GM12878 (cell line): ENCODE measurements around the gene RBMS1. TPM values are rescaled to one million over a fixed set of nuclear protein-coding genes. Genes with fewer than 3 reads are reported as not detected.

ENCODE experiments used
- ATAC-seq: fragments of 200-7000 bp; cut with Tn5 transposase; 3 replicates; pipeline ENCODE4 v1.9.1; 2020; ENCODE audit warnings: mild to moderate bottlenecking, moderate library complexity
- BruUV-seq: library from RNA; stranded (reverse); fragments of 400-500 nt; replicated peaks from 2 replicates; lab custom pipeline; 2021; lab: Mats Ljungman, UMichigan
- CTCF ChIA-PET: fragments of 300-600 bp; sonication (Branson Sonifier 250); formaldehyde crosslinking; extraction: SDS; loops from one replicate; lab custom pipeline; 2021; ENCODE audit warnings: inconsistent platforms; lab: Yijun Ruan, JAX
- POLR2A ChIA-PET: fragments of 350-600 bp; formaldehyde crosslinking; extraction: SDS; loops from one replicate; lab custom pipeline; 2021; ENCODE audit warnings: inconsistent platforms; lab: Charles Lee
- RAD21 ChIA-PET: fragments of 300-600 bp; sonication (Branson Sonifier 250); formaldehyde crosslinking; loops from one replicate; lab custom pipeline; 2023; ENCODE audit warnings: antibody characterized with exemption; ENCODE audit not compliant: unreplicated experiment; lab: Charles Lee
- SMC1A ChIA-PET: fragments of 300-600 bp; sonication (Branson Sonifier 250); formaldehyde crosslinking; loops from one replicate; lab custom pipeline; 2023; ENCODE audit not compliant: unreplicated experiment, uncharacterized antibody; lab: Charles Lee
- DNase-seq: peaks from one replicate; pipeline ENCODE4 v3.0.0-alpha.2; 2011; ENCODE audit warnings: low read depth, low spot score
- FAIRE-seq: peaks from 3 replicates; lab custom pipeline; 2011; peaks lifted over from hg19 to GRCh38; lab: Jason Lieb, UNC
- H2AFZ ChIP-seq: 2 replicates; pipeline ENCODE4 v1.6.0; 2011; ENCODE audit warnings: low read depth, low read length, control low read depth; ENCODE audit not compliant: control insufficient read depth
- H3K27ac ChIP-seq: 2 replicates; pipeline ENCODE4 v1.5.1; 2011; ENCODE audit warnings: control low read depth; ENCODE audit not compliant: control insufficient read depth, insufficient read depth
- H3K27me3 ChIP-seq, 2 experiments: replicated peaks in 1 of 2; 2 replicates each; pipeline versions ENCODE4 v1.6.0 to v1.6.1; 2011; ENCODE audit warnings: low read length in 1 of 2; ENCODE audit not compliant: control insufficient read depth in 2 of 2, insufficient read depth in 2 of 2
- H3K36me3 ChIP-seq, 2 experiments: 2 replicates each; pipeline ENCODE4 v1.5.1; 2011; ENCODE audit warnings: low read length in 1 of 2; ENCODE audit not compliant: control insufficient read depth in 2 of 2, insufficient read depth in 2 of 2
- H3K4me1 ChIP-seq: 2 replicates; pipeline ENCODE4 v1.6.1; 2011; ENCODE audit warnings: mild to moderate bottlenecking, low read length, moderate library complexity, mixed read lengths; ENCODE audit not compliant: control insufficient read depth, insufficient read depth
- H3K4me2 ChIP-seq: 2 replicates; pipeline ENCODE4 v1.6.0; 2011; ENCODE audit warnings: control low read depth; ENCODE audit not compliant: control insufficient read depth, insufficient read depth
- H3K4me3 ChIP-seq: fragments of 200-600 bp; sonication (generic); 2 replicates; pipeline ENCODE4 v1.5.1; 2016
- H3K79me2 ChIP-seq: 2 replicates; pipeline ENCODE4 v1.6.0; 2011; ENCODE audit warnings: low read length; ENCODE audit not compliant: control insufficient read depth, insufficient read depth
- H3K9ac ChIP-seq: 2 replicates; pipeline ENCODE4 v1.8.0; 2011; ENCODE audit warnings: low read length, control low read depth, mixed read lengths; ENCODE audit not compliant: control insufficient read depth, insufficient read depth
- H3K9me3 ChIP-seq: replicated peaks from 3 replicates; pipeline ENCODE4 v1.5.1; 2011; ENCODE audit warnings: mild to moderate bottlenecking, low read length; ENCODE audit not compliant: control insufficient read depth, insufficient read depth
- H4K20me1 ChIP-seq: 2 replicates; pipeline ENCODE4 v1.6.0; 2011; ENCODE audit not compliant: control insufficient read depth, insufficient read depth
- ATF7 ChIP-seq: fragments of 450-650 bp; IDR thresholded peaks from 2 replicates; pipeline ENCODE4 v1.6.1; 2016; ENCODE audit warnings: low read depth, mild to moderate bottlenecking
- BCL11A ChIP-seq: IDR thresholded peaks from 2 replicates; pipeline ENCODE4 v1.6.1; 2011; ENCODE audit warnings: low read depth, low read length
- BHLHE40 ChIP-seq, 2 experiments: fragments of 450-650 bp in 1 of 2; IDR thresholded peaks; 2 replicates each; pipeline ENCODE4 v1.6.1; 2011 to 2017; ENCODE audit warnings: low read depth in 2 of 2, borderline replicate concordance in 1 of 2, improper control_type of control experiment in 1 of 2, low read length in 1 of 2, mild to moderate bottlenecking in 1 of 2
- BMI1 ChIP-seq: fragments of 450-650 bp; IDR thresholded peaks from 2 replicates; pipeline ENCODE4 v1.6.1; 2016; ENCODE audit warnings: mild to moderate bottlenecking, moderate library complexity, borderline replicate concordance
- CBX3 ChIP-seq: fragments of 200-600 bp; sonication (generic); IDR thresholded peaks from 2 replicates; pipeline ENCODE4 v1.6.1; 2016; ENCODE audit warnings: low read depth, borderline replicate concordance
- FOXK2 ChIP-seq: fragments of 450-650 bp; IDR thresholded peaks from 2 replicates; pipeline ENCODE4 v1.6.1; 2017; ENCODE audit warnings: mild to moderate bottlenecking, moderate library complexity
- FOXM1 ChIP-seq: IDR thresholded peaks from 2 replicates; pipeline ENCODE4 v1.6.1; 2012; ENCODE audit warnings: low read depth, mild to moderate bottlenecking, inconsistent platforms, low read length, moderate library complexity
- HCFC1 ChIP-seq: fragments of 150-350 bp; IDR thresholded peaks from 2 replicates; pipeline ENCODE4 v1.6.1; 2014; ENCODE audit warnings: low read length
- HDAC2 ChIP-seq: fragments of 200-600 bp; sonication (generic); IDR thresholded peaks from 2 replicates; pipeline ENCODE4 v1.6.1; 2017
- HDGF ChIP-seq: fragments of 450-650 bp; IDR thresholded peaks from 2 replicates; pipeline ENCODE4 v1.6.1; 2016; ENCODE audit warnings: antibody characterized with exemption
- RFX5 ChIP-seq: IDR thresholded peaks from 2 replicates; pipeline ENCODE4 v1.6.1; 2011; ENCODE audit warnings: low read depth, low read length, improper control_type of control experiment
- RUNX3 ChIP-seq: IDR thresholded peaks from 2 replicates; pipeline ENCODE4 v1.6.1; 2012; ENCODE audit warnings: low read length, inconsistent platforms
- SIX5 ChIP-seq: IDR thresholded peaks from 2 replicates; pipeline ENCODE4 v1.6.1; 2011; ENCODE audit warnings: mild to moderate bottlenecking, low read depth, low read length, moderate library complexity; ENCODE audit not compliant: severe bottlenecking
- WGBS: methylation state at CpG from one replicate; pipeline ENCODE4 v1.1.6; 2016; ENCODE audit warnings: low lambda C conversion rate; ENCODE audit not compliant: insufficient replicate concordance, insufficient coverage; ENCODE audit errors: missing lambda C conversion rate; 5-methylcytosine and 5-hydroxymethylcytosine counted together
- in situ Hi-C: fragments of 300-500 bp; cut with MboI; formaldehyde crosslinking; loops from 9 replicates; pipeline ENCODE4 v1.14.3; 2018; ENCODE audit warnings: mixed read lengths
- intact Hi-C: fragments of 100-400 bp; cut with micrococcal nuclease; formaldehyde crosslinking; loops from one replicate; pipeline ENCODE4 v1.14.2; 2022; ENCODE audit not compliant: unreplicated experiment
- polyA plus RNA-seq, 11 experiments: library from polyadenylated mRNA; depleted of rRNA in 4 of 11; unstranded in 6 of 11; stranded (reverse) in 5 of 11; fragments of >200 nt; fragmentation: Nextera tagmentation in 4 of 11; fragmentation: Illumina TruSeq in 1 of 11; extraction: Ambion mirVana in 4 of 11; extraction: Trizol in 1 of 11; gene quantifications; 1 replicate in 1 of 11; 2 replicates in 10 of 11; pipeline versions ENCODE4 v1.2.1 to v1.2.3, GENCODE V29; 2011 to 2016; ENCODE audit warnings: inconsistent platforms in 2 of 11, missing spikeins in 2 of 11, low read depth in 1 of 11
- total RNA-seq, 4 experiments: library from RNA; depleted of rRNA in 3 of 4; stranded (reverse); fragments of >200 nt in 3 of 4; fragmentation: Illumina TruSeq in 1 of 4; extraction: Trizol in 1 of 4; gene quantifications; 2 replicates each; pipeline versions ENCODE4 v1.2.1 to v1.2.3, GENCODE V29; 2013 to 2021
- TF ChIP-seq, protein P1 (sequence below): fragments of 450-650 bp; IDR thresholded peaks from 2 replicates; pipeline ENCODE4 v1.6.1; 2018; ENCODE audit warnings: borderline replicate concordance, mild to moderate bottlenecking; ENCODE audit not compliant: partially characterized antibody
- TF ChIP-seq, protein P2 (sequence below): IDR thresholded peaks from 2 replicates; pipeline ENCODE4 v1.6.1; 2011; ENCODE audit warnings: borderline replicate concordance, low read depth, mild to moderate bottlenecking, moderate library complexity, low read length; ENCODE audit not compliant: insufficient read depth, poor library complexity, severe bottlenecking
- TF ChIP-seq, protein P3 (sequence below): IDR thresholded peaks from 2 replicates; pipeline ENCODE4 v1.6.1; 2011; ENCODE audit warnings: low read depth, mild to moderate bottlenecking, low read length, moderate library complexity, borderline replicate concordance; ENCODE audit errors: extremely low read depth

Gene RBMS1
- total and polyA plus RNA-seq, 10 of the 15 experiments (the other 5 are each of a cell fraction or from before 2014, with no cell fraction given): 0.04 to 0.31 (median 0.17) TPM; not detected in 1

DNA sequence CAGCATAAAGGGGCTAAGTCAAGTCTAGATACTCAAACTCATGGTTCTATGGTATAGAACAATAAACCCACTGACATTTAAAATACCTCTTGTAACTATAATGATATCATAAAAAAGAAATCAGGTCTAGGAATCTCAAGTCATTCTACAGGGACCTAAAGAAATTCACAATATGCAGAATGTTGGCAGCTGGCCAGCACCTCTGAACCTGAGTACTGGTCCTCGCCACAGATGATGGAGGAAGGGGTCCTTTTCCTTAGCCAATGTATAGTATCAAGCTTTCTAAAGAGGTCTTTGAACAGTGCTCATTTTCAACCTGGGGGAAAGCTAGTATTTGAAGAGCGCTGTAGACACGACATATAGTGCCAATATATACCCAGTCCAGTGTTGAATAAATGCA lies 185.1 kb downstream of the RBMS1 start (continued):
- TF ChIP-seq, protein P1, sequence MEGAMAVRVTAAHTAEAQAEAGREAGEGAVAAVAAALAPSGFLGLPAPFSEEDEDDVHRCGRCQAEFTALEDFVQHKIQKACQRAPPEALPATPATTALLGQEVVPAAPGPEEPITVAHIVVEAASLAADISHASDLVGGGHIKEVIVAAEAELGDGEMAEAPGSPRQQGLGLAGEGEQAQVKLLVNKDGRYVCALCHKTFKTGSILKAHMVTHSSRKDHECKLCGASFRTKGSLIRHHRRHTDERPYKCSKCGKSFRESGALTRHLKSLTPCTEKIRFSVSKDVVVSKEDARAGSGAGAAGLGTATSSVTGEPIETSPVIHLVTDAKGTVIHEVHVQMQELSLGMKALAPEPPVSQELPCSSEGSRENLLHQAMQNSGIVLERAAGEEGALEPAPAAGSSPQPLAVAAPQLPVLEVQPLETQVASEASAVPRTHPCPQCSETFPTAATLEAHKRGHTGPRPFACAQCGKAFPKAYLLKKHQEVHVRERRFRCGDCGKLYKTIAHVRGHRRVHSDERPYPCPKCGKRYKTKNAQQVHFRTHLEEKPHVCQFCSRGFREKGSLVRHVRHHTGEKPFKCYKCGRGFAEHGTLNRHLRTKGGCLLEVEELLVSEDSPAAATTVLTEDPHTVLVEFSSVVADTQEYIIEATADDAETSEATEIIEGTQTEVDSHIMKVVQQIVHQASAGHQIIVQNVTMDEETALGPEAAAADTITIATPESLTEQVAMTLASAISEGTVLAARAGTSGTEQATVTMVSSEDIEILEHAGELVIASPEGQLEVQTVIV: no peak
- TF ChIP-seq, protein P2, sequence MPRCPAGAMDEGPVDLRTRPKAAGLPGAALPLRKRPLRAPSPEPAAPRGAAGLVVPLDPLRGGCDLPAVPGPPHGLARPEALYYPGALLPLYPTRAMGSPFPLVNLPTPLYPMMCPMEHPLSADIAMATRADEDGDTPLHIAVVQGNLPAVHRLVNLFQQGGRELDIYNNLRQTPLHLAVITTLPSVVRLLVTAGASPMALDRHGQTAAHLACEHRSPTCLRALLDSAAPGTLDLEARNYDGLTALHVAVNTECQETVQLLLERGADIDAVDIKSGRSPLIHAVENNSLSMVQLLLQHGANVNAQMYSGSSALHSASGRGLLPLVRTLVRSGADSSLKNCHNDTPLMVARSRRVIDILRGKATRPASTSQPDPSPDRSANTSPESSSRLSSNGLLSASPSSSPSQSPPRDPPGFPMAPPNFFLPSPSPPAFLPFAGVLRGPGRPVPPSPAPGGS: no peak
- TF ChIP-seq RUNX3 (no peak), BCL11A (no peak)

DNA sequence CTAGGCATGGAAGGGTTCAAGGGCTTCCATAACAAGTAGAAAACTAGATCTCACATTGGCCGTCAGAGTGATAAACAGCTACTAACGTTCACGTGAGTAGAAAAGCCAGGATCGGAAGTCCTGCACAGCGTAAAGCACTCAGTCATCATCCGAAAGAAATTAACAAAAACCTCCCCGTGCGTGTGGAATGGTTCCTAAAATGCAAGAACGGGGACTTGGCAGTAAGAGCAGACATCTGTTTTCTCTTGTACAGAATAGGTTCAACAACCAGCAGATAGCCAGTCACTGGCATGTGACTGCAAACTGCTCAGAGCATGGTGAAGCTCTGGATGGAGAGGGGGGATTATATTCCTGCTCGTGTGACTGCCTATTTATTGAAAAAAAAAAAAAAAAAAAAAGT lies 186.6 kb downstream of the RBMS1 start:
- no peak overlapping the region for H2AFZ ChIP-seq
- H3K27ac ChIP-seq: no peak overlapping the region
- ChIA-PET RAD21 (no interaction called here), CTCF (no interaction called here), SMC1A (interaction anchor here (0.6 kb wide), 1 partner anchor 1219 kb away, joined by 3 read pairs; no protein-coding TSS in a partner anchor), POLR2A (interaction anchor here (0.6 kb wide), 2 partner anchors 89 to 920 kb away, joined by 3 to 7 read pairs; no protein-coding TSS in a partner anchor)
- H3K36me3 ChIP-seq: no peaks in the 10 kb centered on the region
- H3K9me3 ChIP-seq: no peaks in the 10 kb centered on the region
- no peaks in the 10 kb centered on the region for H3K79me2 ChIP-seq
- H4K20me1 ChIP-seq: no peaks in the 10 kb centered on the region
- no peaks in the 10 kb centered on the region for H3K4me1 ChIP-seq
- BruUV-seq: no TSS peak
- H3K27me3 ChIP-seq: no peaks in the 10 kb centered on the region
- H3K4me3 ChIP-seq: no peak overlapping the region
- no peak overlapping the region for H3K4me2 ChIP-seq
- intact Hi-C loops: no loop called here
- no peak for DNase-seq
- in situ Hi-C loops: no loop called here
- no peak for ATAC-seq
- WGBS: 58% methylated on average over 10 of the region's 10 CpGs
- FAIRE-seq: no peak
- H3K9ac ChIP-seq: no peak overlapping the region
- TF ChIP-seq HCFC1: no peak
- no peak for TF ChIP-seq BHLHE40 (IDR thresholded peaks at IDR 0.05; ENCODE audit: borderline replicate concordance in 1 of 2, low read depth in 2 of 2, low read length in 1 of 2)
- TF ChIP-seq ATF7: no peak
- TF ChIP-seq CBX3: no peak
- TF ChIP-seq HDGF: no peak
- no peak for TF ChIP-seq FOXK2
- no peak for TF ChIP-seq BMI1
- TF ChIP-seq SIX5: no peak
- TF ChIP-seq, protein P3, sequence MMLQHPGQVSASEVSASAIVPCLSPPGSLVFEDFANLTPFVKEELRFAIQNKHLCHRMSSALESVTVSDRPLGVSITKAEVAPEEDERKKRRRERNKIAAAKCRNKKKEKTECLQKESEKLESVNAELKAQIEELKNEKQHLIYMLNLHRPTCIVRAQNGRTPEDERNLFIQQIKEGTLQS: no peak
- TF ChIP-seq FOXM1: no peak
- no peak for TF ChIP-seq HDAC2
- no peak for TF ChIP-seq RFX5
